ENCODE measurements around the gene MAP7D3.

MAP7D3 gene

GRCh38 chrX:136211766-136212556, 39.2 kb downstream of the MAP7D3 start:
- no peak for DNase-seq (ENCODE audit: low read depth)
- TF ChIP-seq, protein P1, sequence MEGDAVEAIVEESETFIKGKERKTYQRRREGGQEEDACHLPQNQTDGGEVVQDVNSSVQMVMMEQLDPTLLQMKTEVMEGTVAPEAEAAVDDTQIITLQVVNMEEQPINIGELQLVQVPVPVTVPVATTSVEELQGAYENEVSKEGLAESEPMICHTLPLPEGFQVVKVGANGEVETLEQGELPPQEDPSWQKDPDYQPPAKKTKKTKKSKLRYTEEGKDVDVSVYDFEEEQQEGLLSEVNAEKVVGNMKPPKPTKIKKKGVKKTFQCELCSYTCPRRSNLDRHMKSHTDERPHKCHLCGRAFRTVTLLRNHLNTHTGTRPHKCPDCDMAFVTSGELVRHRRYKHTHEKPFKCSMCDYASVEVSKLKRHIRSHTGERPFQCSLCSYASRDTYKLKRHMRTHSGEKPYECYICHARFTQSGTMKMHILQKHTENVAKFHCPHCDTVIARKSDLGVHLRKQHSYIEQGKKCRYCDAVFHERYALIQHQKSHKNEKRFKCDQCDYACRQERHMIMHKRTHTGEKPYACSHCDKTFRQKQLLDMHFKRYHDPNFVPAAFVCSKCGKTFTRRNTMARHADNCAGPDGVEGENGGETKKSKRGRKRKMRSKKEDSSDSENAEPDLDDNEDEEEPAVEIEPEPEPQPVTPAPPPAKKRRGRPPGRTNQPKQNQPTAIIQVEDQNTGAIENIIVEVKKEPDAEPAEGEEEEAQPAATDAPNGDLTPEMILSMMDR (conservative IDR thresholded peaks at IDR 0.05; ENCODE audit: low read depth, low read length): no peak
- no peak overlapping the region for H3K4me3 ChIP-seq (ENCODE audit: low read length)

- no peak for DNase-seq (ENCODE audit: low read depth)
- H3K4me3 ChIP-seq (ENCODE audit: low read length): no peak overlapping the region
- TF ChIP-seq, protein P1 (conservative IDR thresholded peaks at IDR 0.05; ENCODE audit: low read depth, low read length): no peak
Observed at GRCh38 chrX:136210806-136211205, 40.4 kb downstream of the MAP7D3 start.

DNA sequence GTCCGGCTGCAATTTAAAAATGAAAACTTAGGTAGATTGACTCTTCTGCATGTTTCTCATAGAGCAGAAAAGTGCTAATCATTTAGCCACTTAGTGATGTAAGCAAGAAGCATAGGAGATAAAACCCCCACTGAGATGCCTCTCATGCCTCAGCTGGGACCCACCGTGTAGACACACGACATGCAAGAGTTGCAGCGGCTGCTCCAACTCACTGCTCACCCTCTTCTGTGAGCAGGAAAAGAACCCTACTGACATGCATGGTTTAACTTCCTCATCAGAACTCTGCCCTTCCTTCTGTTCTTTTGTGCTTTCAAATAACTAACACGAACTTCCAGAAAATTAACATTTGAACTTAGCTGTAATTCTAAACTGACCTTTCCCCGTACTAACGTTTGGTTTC, 41.0 kb downstream of the MAP7D3 start:
- no peak for DNase-seq (ENCODE audit: low read depth)
- no peak overlapping the region for H3K4me3 ChIP-seq (ENCODE audit: low read length)
- TF ChIP-seq, protein P1 (conservative IDR thresholded peaks at IDR 0.05; ENCODE audit: low read depth, low read length): no peak

DNA sequence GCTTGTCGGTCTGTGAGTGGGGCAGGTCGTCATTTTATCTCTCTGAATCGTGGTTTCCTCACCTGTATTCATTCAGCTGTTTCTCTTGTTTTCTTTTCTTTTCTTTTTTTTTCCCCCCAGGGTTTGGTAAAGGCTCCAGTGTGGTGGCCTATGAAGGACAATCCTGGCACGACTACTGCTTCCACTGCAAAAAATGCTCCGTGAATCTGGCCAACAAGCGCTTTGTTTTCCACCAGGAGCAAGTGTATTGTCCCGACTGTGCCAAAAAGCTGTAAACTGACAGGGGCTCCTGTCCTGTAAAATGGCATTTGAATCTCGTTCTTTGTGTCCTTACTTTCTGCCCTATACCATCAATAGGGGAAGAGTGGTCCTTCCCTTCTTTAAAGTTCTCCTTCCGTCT, 41.4 kb downstream of the MAP7D3 start:
- no peak for DNase-seq (ENCODE audit: low read depth)
- H3K4me3 ChIP-seq (ENCODE audit: low read length): no peak overlapping the region
- TF ChIP-seq, protein P1 (conservative IDR thresholded peaks at IDR 0.05; ENCODE audit: low read depth, low read length): no peak

- H3K4me3 ChIP-seq (ENCODE audit: low read length): no peak overlapping the region
- TF ChIP-seq, protein P1 (conservative IDR thresholded peaks at IDR 0.05; ENCODE audit: low read depth, low read length): peak; percentile 58
- no peak for DNase-seq (ENCODE audit: low read depth)
Observed at GRCh38 chrX:136209016-136209738, 42.0 kb downstream of the MAP7D3 start.

GRCh38 chrX:136207546-136207945, 43.7 kb downstream of the MAP7D3 start:
- H3K4me3 ChIP-seq (ENCODE audit: low read length): no peak overlapping the region
- DNase-seq (ENCODE audit: low read depth): no peak
- TF ChIP-seq, protein P1 (conservative IDR thresholded peaks at IDR 0.05; ENCODE audit: low read depth, low read length): no peak
